A549 (cell line): ENCODE results near the gene PRR19. TPM values are rescaled to one million over a fixed set of nuclear protein-coding genes. Genes with fewer than 3 reads are reported as not detected.

ENCODE experiments used
- ATOH8 ChIP-seq: fragments of 250-450 bp; sonication (Bioruptor Pico); IDR thresholded peaks from 2 replicates; pipeline ENCODE4 v1.5.0; 2020; ENCODE audit warnings: low read depth, mild to moderate bottlenecking, moderate library complexity
- BHLHE40 ChIP-seq: IDR thresholded peaks from 2 replicates; pipeline ENCODE4 v1.6.1; 2012; ENCODE audit warnings: low read depth, low read length, inconsistent platforms
- CBX8 ChIP-seq: fragments of 200-600 bp; sonication (generic); IDR thresholded peaks from 2 replicates; pipeline ENCODE4 v1.6.1; 2016
- EHF ChIP-seq: fragments of 250-450 bp; sonication (Bioruptor Pico); IDR thresholded peaks from 2 replicates; pipeline ENCODE4 v1.5.0; 2020; ENCODE audit warnings: mild to moderate bottlenecking
- EHMT2 ChIP-seq: fragments of 200-600 bp; sonication (generic); IDR thresholded peaks from 2 replicates; pipeline ENCODE4 v1.6.1; 2016; ENCODE audit warnings: antibody characterized with exemption, low read depth, mild to moderate bottlenecking, moderate library complexity
- EP300 ChIP-seq, 2 experiments: fragments of >200 bp; sonication (Bioruptor Twin); formaldehyde crosslinking; IDR thresholded peaks; 2 replicates in 1 of 2; 3 replicates in 1 of 2; pipeline ENCODE4 v1.6.1; 2016 to 2017
- ESRRA ChIP-seq: fragments of 150-350 bp; IDR thresholded peaks from 2 replicates; pipeline ENCODE4 v1.6.1; 2014; ENCODE audit warnings: mild to moderate bottlenecking, low read length, borderline replicate concordance
- FOSL2 ChIP-seq, 2 experiments: fragments of 450-650 bp in 1 of 2; fragments of >200 bp in 1 of 2; sonication (Bioruptor Twin) in 1 of 2; formaldehyde crosslinking; IDR thresholded peaks; 2 replicates each; pipeline versions ENCODE4 v1.5.0 to v1.6.1; 2016 to 2020; ENCODE audit warnings: mild to moderate bottlenecking in 1 of 2, moderate library complexity in 1 of 2
- FOXS1 ChIP-seq: fragments of 250-450 bp; sonication (Bioruptor Pico); IDR thresholded peaks from 2 replicates; pipeline ENCODE4 v1.5.0; 2020; ENCODE audit warnings: mild to moderate bottlenecking, moderate library complexity
- GATA3 ChIP-seq: IDR thresholded peaks from 2 replicates; pipeline ENCODE4 v1.6.1; 2012; ENCODE audit warnings: borderline replicate concordance
- HES2 ChIP-seq: fragments of >200 bp; sonication (Bioruptor Twin); formaldehyde crosslinking; IDR thresholded peaks from 2 replicates; pipeline ENCODE4 v1.6.1; 2016
- HEYL ChIP-seq: fragments of 250-450 bp; sonication (Bioruptor Pico); IDR thresholded peaks from 2 replicates; pipeline ENCODE4 v1.8.0; 2021; ENCODE audit warnings: mild to moderate bottlenecking, moderate library complexity
- HOXB13 ChIP-seq: fragments of 250-450 bp; sonication (Bioruptor Pico); IDR thresholded peaks from 2 replicates; pipeline ENCODE4 v1.5.0; 2020; ENCODE audit warnings: low read depth, mild to moderate bottlenecking, moderate library complexity
- HOXB5 ChIP-seq: fragments of 250-450 bp; sonication (Bioruptor Pico); IDR thresholded peaks from 2 replicates; pipeline ENCODE4 v1.5.0; 2020; ENCODE audit warnings: mild to moderate bottlenecking, moderate library complexity
- JUN ChIP-seq, 2 experiments: fragments of >200 bp; sonication (Bioruptor Twin); formaldehyde crosslinking; IDR thresholded peaks; 2 replicates in 1 of 2; 3 replicates in 1 of 2; pipeline ENCODE4 v1.6.1; 2016 to 2017
- KDM1A ChIP-seq: fragments of 200-600 bp; sonication (generic); IDR thresholded peaks from 2 replicates; pipeline ENCODE4 v1.6.1; 2016; ENCODE audit warnings: low read depth, mild to moderate bottlenecking
- KDM5A ChIP-seq: fragments of 200-600 bp; sonication (generic); IDR thresholded peaks from 2 replicates; pipeline ENCODE4 v1.6.1; 2016; ENCODE audit warnings: antibody characterized with exemption, mild to moderate bottlenecking
- MAX ChIP-seq: IDR thresholded peaks from 2 replicates; pipeline ENCODE4 v1.6.1; 2012
- MYC ChIP-seq: IDR thresholded peaks from 2 replicates; pipeline ENCODE4 v1.6.1; 2012; ENCODE audit warnings: mild to moderate bottlenecking, inconsistent platforms, low read length, improper control_type of control experiment, borderline replicate concordance
- NFE2L2 ChIP-seq: fragments of 150-350 bp; conservative IDR thresholded peaks from 2 replicates; pipeline ENCODE4 v1.6.1; 2014; ENCODE audit warnings: low read length
- NR3C1 ChIP-seq: fragments of >200 bp; sonication (Bioruptor Twin); formaldehyde crosslinking; IDR thresholded peaks from 3 replicates; pipeline ENCODE4 v1.6.1; 2017
- PBX3 ChIP-seq: IDR thresholded peaks from 2 replicates; pipeline ENCODE4 v1.6.1; 2012
- POLR2A ChIP-seq: IDR thresholded peaks from 2 replicates; pipeline ENCODE4 v1.6.1; 2012; ENCODE audit warnings: mild to moderate bottlenecking, low read length
- POLR2AphosphoS2 ChIP-seq: conservative IDR thresholded peaks from 2 replicates; pipeline ENCODE4 v1.6.1; 2012; ENCODE audit warnings: low read length, improper control_type of control experiment, inconsistent platforms
- RAD21 ChIP-seq, 2 experiments: fragments of >200 bp in 1 of 2; sonication (Bioruptor Twin) in 1 of 2; formaldehyde crosslinking in 1 of 2; IDR thresholded peaks in 1 of 2; conservative IDR thresholded peaks in 1 of 2; 2 replicates in 1 of 2; 3 replicates in 1 of 2; pipeline ENCODE4 v1.6.1; 2012 to 2018; ENCODE audit warnings: inconsistent platforms in 1 of 2
- RARB ChIP-seq: fragments of 250-450 bp; sonication (Bioruptor Pico); IDR thresholded peaks from 2 replicates; pipeline ENCODE4 v1.8.0; 2021; ENCODE audit warnings: mild to moderate bottlenecking, moderate library complexity
- RFX5 ChIP-seq: fragments of 450-650 bp; IDR thresholded peaks from 2 replicates; pipeline ENCODE4 v1.7.1; 2014; ENCODE audit warnings: antibody characterized with exemption, mild to moderate bottlenecking, moderate library complexity
- RNF2 ChIP-seq: fragments of 200-600 bp; sonication (generic); IDR thresholded peaks from 2 replicates; pipeline ENCODE4 v1.6.1; 2016; ENCODE audit warnings: low read depth, mild to moderate bottlenecking, antibody characterized with exemption, moderate library complexity, borderline replicate concordance
- SMC3 ChIP-seq: fragments of >200 bp; sonication (Bioruptor Twin); formaldehyde crosslinking; IDR thresholded peaks from 3 replicates; pipeline ENCODE4 v1.6.1; 2018; ENCODE audit warnings: inconsistent platforms
- SREBF2 ChIP-seq: fragments of 450-650 bp; IDR thresholded peaks from 2 replicates; pipeline ENCODE4 v1.6.1; 2014; ENCODE audit warnings: mild to moderate bottlenecking, moderate library complexity
- TFCP2L1 ChIP-seq: fragments of 250-450 bp; sonication (Bioruptor Pico); IDR thresholded peaks from 2 replicates; pipeline ENCODE4 v1.5.0; 2021; ENCODE audit warnings: mild to moderate bottlenecking
- TP53 ChIP-seq: fragments of 250-450 bp; sonication (Bioruptor Pico); IDR thresholded peaks from 2 replicates; pipeline ENCODE4 v1.5.0; 2021; ENCODE audit warnings: mild to moderate bottlenecking, moderate library complexity
- ZC3H11A ChIP-seq: fragments of 450-650 bp; IDR thresholded peaks from 2 replicates; pipeline ENCODE4 v1.6.1; 2014; ENCODE audit warnings: antibody characterized with exemption, mild to moderate bottlenecking
- ZSCAN20 ChIP-seq: fragments of 250-450 bp; sonication (Bioruptor Pico); IDR thresholded peaks from 2 replicates; pipeline ENCODE4 v1.8.0; 2022; ENCODE audit warnings: mild to moderate bottlenecking, moderate library complexity
- polyA plus RNA-seq, 4 experiments: library from polyadenylated mRNA; depleted of rRNA in 3 of 4; stranded (reverse); fragments of >200 nt; fragmentation: RNase III in 1 of 4; extraction: RNeasy Plus Mini Kit Qiagen cat#74134 plus additional on column Dnase treatment in 1 of 4; gene quantifications; 2 replicates in 3 of 4; 3 replicates in 1 of 4; pipeline ENCODE4 v1.2.3, GENCODE V29; 2011 to 2017
- TF ChIP-seq, protein P1 (sequence below): fragments of >200 bp; sonication (Bioruptor Twin); formaldehyde crosslinking; IDR thresholded peaks from 3 replicates; pipeline ENCODE4 v1.5.1; 2016
- TF ChIP-seq, protein P2 (sequence below): fragments of 150-350 bp; IDR thresholded peaks from 2 replicates; pipeline ENCODE4 v1.6.1; 2014; ENCODE audit warnings: low read depth, mild to moderate bottlenecking, low read length
- TF ChIP-seq, protein P3 (sequence below): IDR thresholded peaks from 2 replicates; pipeline ENCODE4 v1.6.1; 2012; ENCODE audit warnings: low read depth, borderline replicate concordance
- TF ChIP-seq, protein P4 (sequence below): fragments of 250-450 bp; sonication (Bioruptor Pico); IDR thresholded peaks from 2 replicates; pipeline ENCODE4 v1.5.0; 2021; ENCODE audit warnings: mild to moderate bottlenecking, moderate library complexity, borderline replicate concordance

Gene PRR19
- polyA plus RNA-seq, 2 of the 4 experiments (the other 2 are of a cell fraction) = 1.1 to 4.5 TPM

- TF ChIP-seq RARB (no peak), NFE2L2 (no peak), CBX8 (no peak), ZC3H11A (no peak), EHMT2 (no peak), FOXS1 (CRISPR knock-in tag) (no peak), SREBF2 (no peak), JUN (IDR thresholded peaks at IDR 0.05) (peak; percentile 36 to 93; a peak in 3 of 5 replicates), RAD21 (conservative IDR thresholded peaks at IDR 0.05 in 1 of 2, IDR thresholded peaks at IDR 0.05 in 1 of 2) (no peak; a peak in 1 of 5 replicates), BHLHE40 (no peak), RFX5 (no peak), MAX (peak; percentile 89), HEYL (CRISPR knock-in tag) (no peak), ESRRA (no peak), MYC (no peak), NR3C1 (no peak), ATOH8 (CRISPR knock-in tag) (no peak), FOSL2 (IDR thresholded peaks at IDR 0.05) (no peak), FOSL2 (CRISPR knock-in tag; IDR thresholded peaks at IDR 0.05) (no peak), PBX3 (peak; percentile 57), SMC3 (peak; percentile 94; the same call in 2 of the 3 replicates), HES2 (no peak), HOXB13 (no peak), KDM5A (no peak), HOXB5 (no peak), ZSCAN20 (CRISPR knock-in tag) (no peak), GATA3 (peak; percentile 36; the same call in 1 of the 2 replicates), POLR2A (peak; percentile 71), KDM1A (no peak), TP53 (no peak), TFCP2L1 (CRISPR knock-in tag) (no peak), POLR2AphosphoS2 (no peak), EP300 (IDR thresholded peaks at IDR 0.05) (no peak), RNF2 (no peak), EHF (CRISPR knock-in tag) (no peak)
- TF ChIP-seq, protein P1, sequence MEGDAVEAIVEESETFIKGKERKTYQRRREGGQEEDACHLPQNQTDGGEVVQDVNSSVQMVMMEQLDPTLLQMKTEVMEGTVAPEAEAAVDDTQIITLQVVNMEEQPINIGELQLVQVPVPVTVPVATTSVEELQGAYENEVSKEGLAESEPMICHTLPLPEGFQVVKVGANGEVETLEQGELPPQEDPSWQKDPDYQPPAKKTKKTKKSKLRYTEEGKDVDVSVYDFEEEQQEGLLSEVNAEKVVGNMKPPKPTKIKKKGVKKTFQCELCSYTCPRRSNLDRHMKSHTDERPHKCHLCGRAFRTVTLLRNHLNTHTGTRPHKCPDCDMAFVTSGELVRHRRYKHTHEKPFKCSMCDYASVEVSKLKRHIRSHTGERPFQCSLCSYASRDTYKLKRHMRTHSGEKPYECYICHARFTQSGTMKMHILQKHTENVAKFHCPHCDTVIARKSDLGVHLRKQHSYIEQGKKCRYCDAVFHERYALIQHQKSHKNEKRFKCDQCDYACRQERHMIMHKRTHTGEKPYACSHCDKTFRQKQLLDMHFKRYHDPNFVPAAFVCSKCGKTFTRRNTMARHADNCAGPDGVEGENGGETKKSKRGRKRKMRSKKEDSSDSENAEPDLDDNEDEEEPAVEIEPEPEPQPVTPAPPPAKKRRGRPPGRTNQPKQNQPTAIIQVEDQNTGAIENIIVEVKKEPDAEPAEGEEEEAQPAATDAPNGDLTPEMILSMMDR = no peak; the same call in 2 of the 3 replicates
- TF ChIP-seq, protein P2, sequence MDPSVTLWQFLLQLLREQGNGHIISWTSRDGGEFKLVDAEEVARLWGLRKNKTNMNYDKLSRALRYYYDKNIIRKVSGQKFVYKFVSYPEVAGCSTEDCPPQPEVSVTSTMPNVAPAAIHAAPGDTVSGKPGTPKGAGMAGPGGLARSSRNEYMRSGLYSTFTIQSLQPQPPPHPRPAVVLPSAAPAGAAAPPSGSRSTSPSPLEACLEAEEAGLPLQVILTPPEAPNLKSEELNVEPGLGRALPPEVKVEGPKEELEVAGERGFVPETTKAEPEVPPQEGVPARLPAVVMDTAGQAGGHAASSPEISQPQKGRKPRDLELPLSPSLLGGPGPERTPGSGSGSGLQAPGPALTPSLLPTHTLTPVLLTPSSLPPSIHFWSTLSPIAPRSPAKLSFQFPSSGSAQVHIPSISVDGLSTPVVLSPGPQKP = peak; percentile 95
- TF ChIP-seq, protein P3, sequence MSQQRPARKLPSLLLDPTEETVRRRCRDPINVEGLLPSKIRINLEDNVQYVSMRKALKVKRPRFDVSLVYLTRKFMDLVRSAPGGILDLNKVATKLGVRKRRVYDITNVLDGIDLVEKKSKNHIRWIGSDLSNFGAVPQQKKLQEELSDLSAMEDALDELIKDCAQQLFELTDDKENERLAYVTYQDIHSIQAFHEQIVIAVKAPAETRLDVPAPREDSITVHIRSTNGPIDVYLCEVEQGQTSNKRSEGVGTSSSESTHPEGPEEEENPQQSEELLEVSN = peak; percentile 46; the same call in 1 of the 2 replicates
- TF ChIP-seq, protein P4, sequence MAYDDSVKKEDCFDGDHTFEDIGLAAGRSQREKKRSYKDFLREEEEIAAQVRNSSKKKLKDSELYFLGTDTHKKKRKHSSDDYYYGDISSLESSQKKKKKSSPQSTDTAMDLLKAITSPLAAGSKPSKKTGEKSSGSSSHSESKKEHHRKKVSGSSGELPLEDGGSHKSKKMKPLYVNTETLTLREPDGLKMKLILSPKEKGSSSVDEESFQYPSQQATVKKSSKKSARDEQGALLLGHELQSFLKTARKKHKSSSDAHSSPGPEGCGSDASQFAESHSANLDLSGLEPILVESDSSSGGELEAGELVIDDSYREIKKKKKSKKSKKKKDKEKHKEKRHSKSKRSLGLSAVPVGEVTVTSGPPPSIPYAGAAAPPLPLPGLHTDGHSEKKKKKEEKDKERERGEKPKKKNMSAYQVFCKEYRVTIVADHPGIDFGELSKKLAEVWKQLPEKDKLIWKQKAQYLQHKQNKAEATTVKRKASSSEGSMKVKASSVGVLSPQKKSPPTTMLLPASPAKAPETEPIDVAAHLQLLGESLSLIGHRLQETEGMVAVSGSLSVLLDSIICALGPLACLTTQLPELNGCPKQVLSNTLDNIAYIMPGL = no peak
Observed at GRCh38 chr19:42325308-42325895, 23.5 kb downstream of the PRR19 start, which contains the start of gene MEGF8 (continued).
